H9 (cell line): ENCODE measurements around the gene NOTCH1. TPM values are rescaled to one million over a fixed set of nuclear protein-coding genes. Genes with fewer than 3 reads are reported as not detected.

ENCODE experiments used
- DNase-seq: peaks from one replicate; pipeline ENCODE4 v3.0.0-alpha.2; 2017
- H2AFZ ChIP-seq: one replicate; pipeline ENCODE4 v1.6.1; 2013; ENCODE audit warnings: mild to moderate bottlenecking, low read length, control low read depth, moderate library complexity
- H2AK5ac ChIP-seq: 2 replicates; pipeline ENCODE4 v1.6.1; 2013; ENCODE audit warnings: low read length, control low read depth, mixed read lengths; ENCODE audit not compliant: insufficient read length
- H2BK120ac ChIP-seq: one replicate; pipeline ENCODE4 v1.6.1; 2013; ENCODE audit warnings: low read depth, mild to moderate bottlenecking, low read length, control low read depth, inconsistent platforms; ENCODE audit not compliant: poor library complexity, severe bottlenecking
- H2BK12ac ChIP-seq: 2 replicates; pipeline ENCODE4 v1.6.1; 2013; ENCODE audit warnings: low read length, control low read depth, mixed read lengths, low read depth; ENCODE audit not compliant: insufficient read length
- H2BK15ac ChIP-seq: 2 replicates; pipeline ENCODE4 v1.6.1; 2013; ENCODE audit warnings: low read depth, low read length, control low read depth
- H2BK20ac ChIP-seq: one replicate; pipeline ENCODE4 v1.6.1; 2013; ENCODE audit warnings: low read depth, mild to moderate bottlenecking, low read length, control low read depth, inconsistent platforms; ENCODE audit not compliant: poor library complexity, severe bottlenecking
- H2BK5ac ChIP-seq: 2 replicates; pipeline ENCODE4 v1.6.1; 2013; ENCODE audit warnings: low read length, control low read depth, mixed read lengths; ENCODE audit not compliant: insufficient read length
- H3K14ac ChIP-seq: 2 replicates; pipeline ENCODE4 v1.6.1; 2013; ENCODE audit warnings: low read length, control low read depth; ENCODE audit not compliant: insufficient read depth
- H3K18ac ChIP-seq: 2 replicates; pipeline ENCODE4 v1.6.1; 2013; ENCODE audit warnings: low read depth, mild to moderate bottlenecking, mixed read lengths, low read length, control low read depth; ENCODE audit not compliant: insufficient read length
- H3K23ac ChIP-seq: 2 replicates; pipeline ENCODE4 v1.6.1; 2013; ENCODE audit warnings: low read length, control low read depth, mixed read lengths, low read depth; ENCODE audit not compliant: insufficient read length
- H3K23me2 ChIP-seq: 2 replicates; pipeline ENCODE4 v1.6.1; 2013; ENCODE audit warnings: low read depth, mild to moderate bottlenecking, mixed read lengths, low read length, control low read depth; ENCODE audit not compliant: insufficient read length, poor library complexity, severe bottlenecking
- H3K27ac ChIP-seq: 2 replicates; pipeline ENCODE4 v1.5.1; 2013; ENCODE audit warnings: low read length, control low read depth, mixed read lengths, low read depth; ENCODE audit not compliant: insufficient read length
- H3K27me3 ChIP-seq: 2 replicates; pipeline ENCODE4 v1.6.1; 2013; ENCODE audit warnings: low read length, control low read depth, inconsistent platforms; ENCODE audit not compliant: insufficient read depth
- H3K4ac ChIP-seq: 2 replicates; pipeline ENCODE4 v1.6.1; 2013; ENCODE audit warnings: low read depth, mild to moderate bottlenecking, control low read depth, inconsistent platforms, low read length, moderate library complexity
- H3K4me1 ChIP-seq: 2 replicates; pipeline ENCODE4 v1.6.1; 2013; ENCODE audit warnings: low read length, control low read depth, inconsistent platforms; ENCODE audit not compliant: insufficient read depth
- H3K4me2 ChIP-seq: 2 replicates; pipeline ENCODE4 v1.6.1; 2013; ENCODE audit warnings: low read length, control low read depth, mixed read lengths; ENCODE audit not compliant: insufficient read length, insufficient read depth
- H3K56ac ChIP-seq: 2 replicates; pipeline ENCODE4 v1.6.1; 2013; ENCODE audit warnings: low read depth, mild to moderate bottlenecking, mixed read lengths, low read length, control low read depth; ENCODE audit not compliant: insufficient read length
- H3K79me1 ChIP-seq: 2 replicates; pipeline ENCODE4 v1.6.1; 2013; ENCODE audit warnings: low read depth, mild to moderate bottlenecking, moderate library complexity, low read length, control low read depth, inconsistent platforms; ENCODE audit not compliant: insufficient read depth, poor library complexity, severe bottlenecking
- H3K79me2 ChIP-seq: 2 replicates; pipeline ENCODE4 v1.6.1; 2013; ENCODE audit warnings: low read length, control low read depth, inconsistent platforms; ENCODE audit not compliant: insufficient read depth
- H3K9ac ChIP-seq: 2 replicates; pipeline ENCODE4 v1.6.1; 2013; ENCODE audit warnings: low read length, control low read depth, mixed read lengths; ENCODE audit not compliant: insufficient read length; ENCODE audit errors: extremely low read depth
- H3K9me3 ChIP-seq: one replicate; pipeline ENCODE4 v1.6.1; 2013; ENCODE audit warnings: low read depth, low read length, inconsistent platforms; ENCODE audit not compliant: control insufficient read depth
- H3T11ph ChIP-seq: one replicate; pipeline ENCODE4 v1.6.1; 2013; ENCODE audit warnings: mild to moderate bottlenecking, low read length, control low read depth, inconsistent platforms
- H4K20me1 ChIP-seq: one replicate; pipeline ENCODE4 v1.6.1; 2013; ENCODE audit not compliant: control insufficient read depth, insufficient read length, insufficient read depth
- H4K5ac ChIP-seq: 2 replicates; pipeline ENCODE4 v1.6.1; 2013; ENCODE audit warnings: low read depth, mild to moderate bottlenecking, mixed read lengths, low read length, control low read depth; ENCODE audit not compliant: insufficient read length
- H4K8ac ChIP-seq: replicated peaks from 2 replicates; pipeline ENCODE4 v1.6.1; 2013; ENCODE audit warnings: low read length, control low read depth, mixed read lengths, low read depth; ENCODE audit not compliant: insufficient read length
- H4K91ac ChIP-seq: 2 replicates; pipeline ENCODE4 v1.6.1; 2013; ENCODE audit warnings: low read depth, mild to moderate bottlenecking, moderate library complexity, mixed read lengths, low read length, control low read depth; ENCODE audit not compliant: insufficient read length
- H3K27ac Mint-ChIP-seq, 3 experiments: 2 replicates in 2 of 3; 3 replicates in 1 of 3; pipeline ENCODE4 v1.8.0; 2020 to 2021; ENCODE audit warnings: mixed read lengths in 3 of 3, mild to moderate bottlenecking in 1 of 3, moderate library complexity in 1 of 3
- H3K27me3 Mint-ChIP-seq: 2 replicates; pipeline ENCODE4 v1.8.0; 2021; ENCODE audit warnings: low read depth, mild to moderate bottlenecking, moderate library complexity, mixed read lengths
- H3K36me3 Mint-ChIP-seq, 3 experiments: 2 replicates in 2 of 3; 3 replicates in 1 of 3; pipeline ENCODE4 v1.8.0; 2020 to 2021; ENCODE audit warnings: low read depth in 3 of 3, mixed read lengths in 3 of 3; ENCODE audit not compliant: insufficient read depth in 1 of 3
- H3K4me1 Mint-ChIP-seq, 2 experiments: 2 replicates each; pipeline ENCODE4 v1.8.0; 2020; ENCODE audit warnings: mixed read lengths in 2 of 2
- H3K4me3 Mint-ChIP-seq, 2 experiments: 2 replicates in 1 of 2; 3 replicates in 1 of 2; pipeline ENCODE4 v1.8.0; 2020 to 2021; ENCODE audit warnings: mild to moderate bottlenecking in 2 of 2, mixed read lengths in 2 of 2, moderate library complexity in 1 of 2
- H3K9me3 Mint-ChIP-seq, 2 experiments: 2 replicates in 1 of 2; 3 replicates in 1 of 2; pipeline ENCODE4 v1.8.0; 2020; ENCODE audit warnings: mild to moderate bottlenecking in 2 of 2, mixed read lengths in 2 of 2, moderate library complexity in 1 of 2
- WGBS: extraction: QIAGEN DNeasy Blood & Tissue Kit; methylation state at CpG from one replicate; pipeline ENCODE4 v1.1.7; 2013; ENCODE audit warnings: missing lambda C conversion rate, low lambda C conversion rate, mixed read lengths; ENCODE audit not compliant: insufficient read length; ENCODE audit errors: extremely low coverage; 5-methylcytosine and 5-hydroxymethylcytosine counted together
- total RNA-seq: library from RNA; stranded (reverse); gene quantifications from 2 replicates; pipeline ENCODE4 v1.2.1, GENCODE V29; 2021
- TF ChIP-seq, protein P1 (sequence below): fragments of 200-600 bp; sonication (generic); conservative IDR thresholded peaks from 3 replicates; pipeline ENCODE4 v1.8.0; 2021; ENCODE audit warnings: antibody characterized with exemption, mild to moderate bottlenecking

The NOTCH1 gene
- total RNA-seq, 1 experiment from 2014 or later: 71.6 TPM

DNA sequence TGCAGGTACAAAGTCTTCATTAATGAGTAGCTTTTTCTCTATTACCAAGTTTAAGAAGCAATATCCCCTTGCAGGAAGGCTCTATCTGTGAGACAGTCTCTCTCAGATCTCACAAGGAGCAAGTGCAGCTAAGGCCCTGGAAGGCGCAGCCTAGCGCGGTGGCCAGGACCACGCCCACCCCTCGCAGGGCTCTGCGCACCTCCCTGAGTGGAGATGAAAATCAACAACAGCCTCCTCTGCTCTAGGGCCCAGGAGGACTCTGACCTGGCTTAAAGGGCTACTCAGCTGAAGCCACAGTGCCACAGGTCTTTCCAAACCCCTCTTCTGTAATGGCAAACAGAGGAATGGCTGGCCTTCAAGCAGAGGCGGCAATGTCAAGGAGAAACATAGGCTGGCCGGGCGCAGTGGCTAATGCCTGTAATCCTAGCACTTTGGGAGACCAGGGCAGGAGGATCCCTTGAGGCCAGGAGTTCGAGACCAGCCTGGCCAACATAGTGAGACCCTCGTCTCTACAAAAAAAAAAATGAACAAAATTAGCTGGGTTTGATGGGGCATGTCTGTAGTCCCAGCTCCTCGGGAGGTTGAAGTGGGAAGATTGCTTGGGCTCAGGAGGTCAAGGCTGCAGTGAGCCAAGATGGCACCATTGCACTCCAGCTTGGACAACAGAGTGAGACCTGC, 74.9 kb downstream of the NOTCH1 start:
- Histone ChIP-seq H4K8ac (no peak overlapping the region), H3K9me3 (no peaks in the 10 kb centered on the region), H3K79me1 (peaks cover 29% of the 10 kb centered on the region), H4K5ac (no peak overlapping the region), H4K20me1 (no peaks in the 10 kb centered on the region), H3K23ac (no peak overlapping the region), H3K4ac (no peak overlapping the region), H2AFZ (no peak overlapping the region), H3K4me1 (no peaks in the 10 kb centered on the region), H3K27me3 (no peaks in the 10 kb centered on the region), H2BK20ac (no peak overlapping the region), H2BK120ac (no peak overlapping the region), H3K27ac (no peak overlapping the region), H2BK5ac (no peak overlapping the region), H4K91ac (no peak overlapping the region), H3T11ph (no peak overlapping the region), H3K18ac (no peak overlapping the region), H2BK12ac (no peak overlapping the region), H3K23me2 (no peaks in the 10 kb centered on the region), H2BK15ac (no peak overlapping the region), H3K79me2 (peaks cover 21% of the 10 kb centered on the region; the same call in 1 of the 2 replicates), H2AK5ac (no peak overlapping the region), H3K14ac (no peak overlapping the region), H3K56ac (no peak overlapping the region), H3K4me2 (no peak overlapping the region), H3K9ac (no peak overlapping the region)
- Mint-ChIP-seq H3K9me3 (no peaks in the 10 kb centered on the region), H3K4me3 (no peak overlapping the region), H3K27me3 (no peaks in the 10 kb centered on the region), H3K4me1 (no peaks in the 10 kb centered on the region), H3K36me3 (peaks cover 36 to 87% (median 79%) of the 10 kb centered on the region in 3 experiments; a peak in 6 of 7 replicates), H3K27ac (no peak overlapping the region)
- no peak for DNase-seq
- no CpG with 5 or more reads among the region's 12 CpGs for WGBS
- TF ChIP-seq, protein P1, sequence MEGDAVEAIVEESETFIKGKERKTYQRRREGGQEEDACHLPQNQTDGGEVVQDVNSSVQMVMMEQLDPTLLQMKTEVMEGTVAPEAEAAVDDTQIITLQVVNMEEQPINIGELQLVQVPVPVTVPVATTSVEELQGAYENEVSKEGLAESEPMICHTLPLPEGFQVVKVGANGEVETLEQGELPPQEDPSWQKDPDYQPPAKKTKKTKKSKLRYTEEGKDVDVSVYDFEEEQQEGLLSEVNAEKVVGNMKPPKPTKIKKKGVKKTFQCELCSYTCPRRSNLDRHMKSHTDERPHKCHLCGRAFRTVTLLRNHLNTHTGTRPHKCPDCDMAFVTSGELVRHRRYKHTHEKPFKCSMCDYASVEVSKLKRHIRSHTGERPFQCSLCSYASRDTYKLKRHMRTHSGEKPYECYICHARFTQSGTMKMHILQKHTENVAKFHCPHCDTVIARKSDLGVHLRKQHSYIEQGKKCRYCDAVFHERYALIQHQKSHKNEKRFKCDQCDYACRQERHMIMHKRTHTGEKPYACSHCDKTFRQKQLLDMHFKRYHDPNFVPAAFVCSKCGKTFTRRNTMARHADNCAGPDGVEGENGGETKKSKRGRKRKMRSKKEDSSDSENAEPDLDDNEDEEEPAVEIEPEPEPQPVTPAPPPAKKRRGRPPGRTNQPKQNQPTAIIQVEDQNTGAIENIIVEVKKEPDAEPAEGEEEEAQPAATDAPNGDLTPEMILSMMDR: no peak
